NOMO-1 treated with dmso at 0.1 percent for 144 hours (cell line): ENCODE measurements around the gene CHMP1A.
A peak's percentile ranks its signal among the peaks of the same experiment; 100 is the strongest.

ENCODE experiments used
- DNase-seq: peaks from one replicate; lab custom pipeline; 2025; ENCODE audit not compliant: unreplicated experiment; lab: John Stamatoyannopoulos, UW

Gene CHMP1A

GRCh38 chr16:89606006-89606405 is 51.5 kb downstream of the CHMP1A start:
- no peak for DNase-seq

GRCh38 chr16:89605186-89605970 is 52.1 kb downstream of the CHMP1A start:
- no peak for DNase-seq

- DNase-seq: no peak
Measured at GRCh38 chr16:89604764-89605163, 52.7 kb downstream of the CHMP1A start.

GRCh38 chr16:89602952-89603590 is 54.4 kb downstream of the CHMP1A start:
- DNase-seq: no peak

GRCh38 chr16:89602273-89602951 is 55.1 kb downstream of the CHMP1A start:
- DNase-seq: peak; percentile 36

- DNase-seq: no peak
Measured at GRCh38 chr16:89601906-89602272, 55.6 kb downstream of the CHMP1A start.

GRCh38 chr16:89600956-89601355 is 56.6 kb downstream of the CHMP1A start:
- DNase-seq: no peak

GRCh38 chr16:89600427-89600826 is 57.1 kb downstream of the CHMP1A start:
- DNase-seq: no peak

GRCh38 chr16:89599902-89600301 is 57.6 kb downstream of the CHMP1A start:
- DNase-seq: no peak

- DNase-seq: no peak
Measured at GRCh38 chr16:89599451-89599858, 58.1 kb downstream of the CHMP1A start.

GRCh38 chr16:89598199-89598598 is 59.3 kb downstream of the CHMP1A start:
- DNase-seq: no peak

- no peak for DNase-seq
Measured at GRCh38 chr16:89596957-89597649, 60.4 kb downstream of the CHMP1A start.

GRCh38 chr16:89596061-89596689 is 61.3 kb downstream of the CHMP1A start:
- DNase-seq: no peak

- no peak for DNase-seq
Measured at GRCh38 chr16:89595330-89596060, 62.0 kb downstream of the CHMP1A start.
